ENCODE measurements around the gene EFCAB5. TPM values are rescaled to one million over a fixed set of nuclear protein-coding genes. Genes with fewer than 3 reads are reported as not detected.
A peak's percentile ranks its signal among the peaks of the same experiment; 100 is the strongest.

EFCAB5 gene
- total and polyA plus RNA-seq, 12 donors, result 0.06 to 0.52 (median 0.15) TPM; not detected in 8

DNA sequence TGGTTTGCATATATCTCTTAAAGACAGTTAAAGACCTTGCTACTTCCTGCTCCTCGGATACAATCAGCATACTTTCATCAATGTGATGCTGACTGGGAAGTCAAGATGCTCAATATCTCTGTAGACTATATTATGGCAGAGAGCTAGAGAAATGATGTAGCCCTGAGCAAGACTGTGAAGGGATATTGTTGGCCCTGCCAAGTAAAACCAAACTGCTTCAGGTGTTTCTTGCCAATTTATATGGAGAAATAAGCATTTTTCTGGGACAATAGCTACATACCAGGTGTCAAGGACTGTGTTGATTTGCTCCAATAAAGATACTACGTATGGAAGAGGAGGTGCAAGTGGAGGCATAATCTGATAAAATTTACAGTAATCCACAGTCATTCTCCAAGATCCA, 4.7 kb upstream of the EFCAB5 start:
- H3K36me3 ChIP-seq, result no peaks in the 10 kb centered on the region
- H3K9me3 ChIP-seq, result no peaks in the 10 kb centered on the region
- no peak for DNase-seq
- no peak overlapping the region for H3K4me3 ChIP-seq
- no peak overlapping the region for H3K27ac ChIP-seq
- intact Hi-C loops (cut with DNase I), result loop anchor here in 6 of 10 donors (5.0 to 10.0 kb wide), 6 partner anchors 68 to 322 kb away; partner anchors contain the start of gene CORO6 (in 1 of the 6)
- TF ChIP-seq, protein P1, sequence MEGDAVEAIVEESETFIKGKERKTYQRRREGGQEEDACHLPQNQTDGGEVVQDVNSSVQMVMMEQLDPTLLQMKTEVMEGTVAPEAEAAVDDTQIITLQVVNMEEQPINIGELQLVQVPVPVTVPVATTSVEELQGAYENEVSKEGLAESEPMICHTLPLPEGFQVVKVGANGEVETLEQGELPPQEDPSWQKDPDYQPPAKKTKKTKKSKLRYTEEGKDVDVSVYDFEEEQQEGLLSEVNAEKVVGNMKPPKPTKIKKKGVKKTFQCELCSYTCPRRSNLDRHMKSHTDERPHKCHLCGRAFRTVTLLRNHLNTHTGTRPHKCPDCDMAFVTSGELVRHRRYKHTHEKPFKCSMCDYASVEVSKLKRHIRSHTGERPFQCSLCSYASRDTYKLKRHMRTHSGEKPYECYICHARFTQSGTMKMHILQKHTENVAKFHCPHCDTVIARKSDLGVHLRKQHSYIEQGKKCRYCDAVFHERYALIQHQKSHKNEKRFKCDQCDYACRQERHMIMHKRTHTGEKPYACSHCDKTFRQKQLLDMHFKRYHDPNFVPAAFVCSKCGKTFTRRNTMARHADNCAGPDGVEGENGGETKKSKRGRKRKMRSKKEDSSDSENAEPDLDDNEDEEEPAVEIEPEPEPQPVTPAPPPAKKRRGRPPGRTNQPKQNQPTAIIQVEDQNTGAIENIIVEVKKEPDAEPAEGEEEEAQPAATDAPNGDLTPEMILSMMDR (IDR thresholded peaks at IDR 0.05), result no peak
- ATAC-seq, result no peak
- peaks cover 0 to 2% (median 2%) of the 10 kb centered on the region in 9 donors for H3K4me1 ChIP-seq
- WGBS, 2 donors, result 79 to 84% methylated on average over 2 of the region's 2 CpGs
- no peaks in the 10 kb centered on the region for H3K27me3 ChIP-seq

DNA sequence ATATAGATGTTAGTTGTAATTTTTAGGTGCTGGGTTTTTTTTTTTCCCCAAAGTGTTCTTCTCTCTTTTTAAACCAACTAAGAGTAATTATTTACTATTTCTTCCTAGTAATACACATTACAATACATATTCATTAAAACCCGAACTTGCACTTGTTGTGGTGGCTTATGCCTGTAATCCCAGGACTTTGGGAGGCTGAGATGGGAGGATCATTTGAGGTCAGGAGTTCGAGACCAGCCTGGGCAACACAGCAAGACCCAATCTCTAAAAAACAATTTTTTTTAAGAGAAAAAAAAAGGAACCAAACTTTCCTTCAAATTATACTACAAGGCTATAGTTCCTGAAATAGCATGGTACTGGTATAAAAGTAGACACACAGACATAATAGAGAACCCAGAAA, 3.8 kb downstream of the EFCAB5 start:
- no peaks in the 10 kb centered on the region for H3K36me3 ChIP-seq
- no peaks in the 10 kb centered on the region for H3K9me3 ChIP-seq
- ATAC-seq (no peak), DNase-seq (no peak)
- TF ChIP-seq, protein P1 (IDR thresholded peaks at IDR 0.05), result no peak
- 87 to 92% methylated on average over 2 of the region's 2 CpGs for WGBS, 2 donors
- peaks cover 0 to 3% (median 0%) of the 10 kb centered on the region in 7 donors for H3K27me3 ChIP-seq
- no peak overlapping the region for H3K4me3 ChIP-seq
- H3K4me1 ChIP-seq, result no peaks in the 10 kb centered on the region
- intact Hi-C loops (cut with DNase I), result loop anchor here in 1 of 10 donors (10.0 kb wide), 1 partner anchor 150 kb away; no protein-coding TSS in a partner anchor
- H3K27ac ChIP-seq, result no peak overlapping the region

DNA sequence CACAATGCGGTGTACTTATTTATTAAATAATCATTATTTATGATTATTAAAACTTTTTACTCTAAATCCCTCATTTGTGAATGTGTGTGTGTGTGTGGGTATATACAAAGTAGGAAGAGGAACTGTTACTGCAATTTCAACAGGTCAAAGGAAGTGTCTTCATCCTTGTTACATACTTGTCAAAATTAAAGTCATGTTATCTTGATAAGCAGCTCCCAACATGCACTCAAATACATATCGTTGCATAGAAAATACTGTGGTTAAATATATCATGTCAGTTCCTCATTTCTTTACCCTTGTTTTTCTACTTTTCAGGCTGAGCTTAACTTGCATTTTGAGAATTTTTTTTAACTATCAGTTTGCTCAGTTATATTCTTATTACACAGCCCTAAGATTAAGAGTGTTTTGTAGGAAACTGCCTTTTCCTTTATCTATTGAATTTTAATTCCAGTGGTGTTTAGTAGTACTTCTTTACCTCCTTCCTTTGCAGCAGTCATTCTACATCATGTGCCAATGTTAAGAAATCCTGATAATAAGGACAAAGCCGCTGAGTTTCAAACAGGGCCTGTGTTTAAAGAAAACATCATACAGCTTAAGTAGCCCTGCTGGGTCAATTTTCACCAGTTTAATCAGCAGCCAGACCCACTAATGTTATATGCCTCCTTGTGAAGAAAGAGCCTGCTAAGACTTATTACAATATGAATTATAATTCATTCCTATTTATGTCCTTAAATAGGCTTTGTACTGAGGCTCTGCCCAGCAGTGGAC, 7.2 kb downstream of the EFCAB5 start:
- peak overlapping the region in 1 of 10 donors; percentile 4 for H3K27ac ChIP-seq
- no peak for DNase-seq
- intact Hi-C loops (cut with DNase I), result loop anchor here in 1 of 10 donors (10.0 kb wide), 1 partner anchor 146 kb away; no protein-coding TSS in a partner anchor
- WGBS, 2 donors, result 57 to 59% methylated on average over 3 of the region's 3 CpGs
- H3K4me1 ChIP-seq, result no peaks in the 10 kb centered on the region
- no peaks in the 10 kb centered on the region for H3K36me3 ChIP-seq
- H3K9me3 ChIP-seq, result peaks cover 0 to 3% (median 0%) of the 10 kb centered on the region in 11 donors
- peaks cover 0 to 3% (median 0%) of the 10 kb centered on the region in 7 donors for H3K27me3 ChIP-seq
- no peak for ATAC-seq
- TF ChIP-seq, protein P1 (IDR thresholded peaks at IDR 0.05), result no peak
- H3K4me3 ChIP-seq, result no peak overlapping the region

DNA sequence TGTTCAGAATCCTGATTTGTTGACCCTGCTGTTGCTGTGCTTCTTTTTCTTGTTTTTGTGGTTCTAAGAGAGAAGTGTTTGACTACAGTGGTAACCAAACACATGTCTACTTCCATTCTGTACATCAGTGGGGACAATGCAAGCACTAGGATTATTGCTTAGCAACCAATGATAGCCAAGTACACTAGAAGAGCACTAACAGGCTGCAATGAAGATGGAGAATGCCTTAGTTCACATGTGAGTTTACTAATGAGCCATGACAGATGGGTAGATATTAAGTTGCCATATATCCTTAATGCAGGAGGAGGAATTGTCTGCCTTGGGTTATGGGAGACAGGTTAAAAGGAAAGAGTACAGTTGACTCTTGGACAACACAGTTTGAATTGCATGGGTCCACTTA, 8.3 kb downstream of the EFCAB5 start:
- Histone ChIP-seq H3K27me3 (peaks cover 0 to 2% (median 0%) of the 10 kb centered on the region in 7 donors), H3K27ac (peak overlapping the region in 1 of 10 donors; percentile 4), H3K4me3 (no peak overlapping the region), H3K4me1 (no peaks in the 10 kb centered on the region), H3K36me3 (no peaks in the 10 kb centered on the region), H3K9me3 (peaks cover 0 to 14% (median 0%) of the 10 kb centered on the region in 11 donors)
- intact Hi-C loops (cut with DNase I), result loop anchor here in 2 of 10 donors (10.0 kb wide), 2 partner anchors 135 to 145 kb away; no protein-coding TSS in a partner anchor
- ATAC-seq (no peak), DNase-seq (no peak)
- TF ChIP-seq, protein P1 (IDR thresholded peaks at IDR 0.05), result no peak
